Ishikawa (cell line): ENCODE data around the gene ATP11A.

Experiments used
- CREB1 ChIP-seq: IDR thresholded peaks from 2 replicates; pipeline ENCODE4 v1.6.1; 2012; ENCODE audit warnings: low read depth
- MAX ChIP-seq: IDR thresholded peaks from 2 replicates; pipeline ENCODE4 v1.6.1; 2012
- ZBTB7A ChIP-seq: IDR thresholded peaks from 2 replicates; pipeline ENCODE4 v1.6.1; 2012; ENCODE audit warnings: low read depth

DNA sequence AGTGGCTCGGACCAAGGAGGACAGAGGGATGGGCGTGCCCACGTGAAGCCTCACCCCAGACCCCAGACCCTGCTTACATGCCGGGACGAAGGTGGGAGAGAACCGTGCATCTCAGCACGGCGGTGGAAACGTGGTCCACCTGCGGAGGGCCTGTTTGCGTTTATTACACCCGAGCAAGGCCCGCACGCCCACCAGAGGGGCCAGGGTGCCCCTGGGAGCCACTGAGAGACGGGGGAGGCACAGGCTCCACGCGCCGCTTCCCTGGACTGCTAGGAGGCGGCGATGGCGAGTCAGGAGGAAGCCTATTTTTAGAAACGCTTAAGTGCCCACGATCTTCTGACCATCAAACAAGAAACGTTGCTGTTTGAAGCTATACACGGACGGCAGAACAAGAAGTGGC lies 80.7 kb downstream of the ATP11A start:
- TF ChIP-seq CREB1, result no peak
- no peak for TF ChIP-seq ZBTB7A
- TF ChIP-seq MAX, result no peak
